ENCODE data around the gene INPP4A.

The INPP4A gene

DNA sequence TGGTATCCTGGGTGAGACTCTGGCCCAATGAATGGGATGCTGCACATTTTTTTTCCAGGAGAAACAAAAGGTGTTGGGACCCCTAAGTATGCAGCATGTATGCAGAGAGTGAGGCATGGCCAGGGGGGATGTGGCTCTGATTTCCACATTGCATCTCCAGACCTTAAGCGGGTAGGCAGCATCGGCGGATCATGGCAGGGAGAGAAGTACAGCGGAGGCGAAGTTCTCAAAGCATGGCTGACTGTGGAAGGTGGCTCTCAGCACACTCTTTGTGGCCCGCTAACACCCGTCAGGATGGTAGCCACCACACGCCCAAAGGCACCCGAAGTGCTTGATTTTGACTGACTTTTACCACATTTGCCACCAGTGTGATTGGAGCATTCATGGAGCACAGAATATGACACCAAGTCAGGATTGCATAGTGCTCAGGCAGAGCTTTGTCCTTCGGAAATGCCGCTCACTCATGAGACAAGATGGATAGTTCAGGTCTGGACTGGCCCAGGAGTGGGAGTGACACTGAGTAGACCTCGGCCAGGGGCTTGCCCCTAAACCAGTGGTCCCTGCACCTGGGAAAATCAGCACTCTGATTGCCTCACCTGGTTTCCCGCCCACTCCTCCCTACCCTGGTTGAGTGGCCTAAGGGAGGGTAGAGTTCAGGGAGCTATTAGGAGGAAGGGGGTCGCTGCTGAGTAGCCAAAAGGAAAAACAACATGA is 14.2 kb downstream of the INPP4A start:
- in situ Hi-C loops (cut with MboI; ENCODE audit: low sequenced_read_pairs): no loop called here

DNA sequence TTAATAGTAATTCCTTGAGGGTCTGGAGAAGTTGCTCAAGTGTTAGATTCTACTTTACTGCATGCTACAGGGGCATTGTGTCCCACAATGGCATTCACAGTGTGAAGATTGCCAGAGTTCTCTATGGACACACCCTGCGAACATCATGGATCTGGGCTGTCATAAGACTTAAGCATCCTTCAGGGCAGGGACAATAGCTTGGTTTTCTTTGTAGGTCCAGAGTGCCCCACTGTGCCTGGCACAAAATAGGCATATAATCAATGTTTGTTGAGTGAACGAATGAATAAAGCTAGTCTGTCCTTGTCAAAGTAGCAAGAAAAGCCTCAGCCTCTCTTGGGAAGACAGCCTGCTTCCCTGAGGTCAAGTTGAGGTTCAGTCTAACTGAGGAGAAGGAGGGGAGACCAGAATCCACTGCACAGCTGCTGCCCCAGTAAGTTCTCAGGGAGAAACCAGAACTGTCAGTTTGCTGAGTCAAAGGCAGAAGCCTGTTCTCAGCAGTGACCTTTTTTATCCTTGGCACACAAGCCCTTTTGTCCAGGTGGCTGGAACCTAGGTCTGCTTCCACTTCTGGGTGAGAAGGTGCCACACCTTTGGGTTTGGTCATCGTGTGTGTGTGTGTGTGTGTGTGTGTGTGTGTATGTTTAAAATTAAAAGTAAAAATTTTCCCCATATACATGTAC is 15.0 kb downstream of the INPP4A start:
- in situ Hi-C loops (cut with MboI; ENCODE audit: low sequenced_read_pairs): no loop called here

DNA sequence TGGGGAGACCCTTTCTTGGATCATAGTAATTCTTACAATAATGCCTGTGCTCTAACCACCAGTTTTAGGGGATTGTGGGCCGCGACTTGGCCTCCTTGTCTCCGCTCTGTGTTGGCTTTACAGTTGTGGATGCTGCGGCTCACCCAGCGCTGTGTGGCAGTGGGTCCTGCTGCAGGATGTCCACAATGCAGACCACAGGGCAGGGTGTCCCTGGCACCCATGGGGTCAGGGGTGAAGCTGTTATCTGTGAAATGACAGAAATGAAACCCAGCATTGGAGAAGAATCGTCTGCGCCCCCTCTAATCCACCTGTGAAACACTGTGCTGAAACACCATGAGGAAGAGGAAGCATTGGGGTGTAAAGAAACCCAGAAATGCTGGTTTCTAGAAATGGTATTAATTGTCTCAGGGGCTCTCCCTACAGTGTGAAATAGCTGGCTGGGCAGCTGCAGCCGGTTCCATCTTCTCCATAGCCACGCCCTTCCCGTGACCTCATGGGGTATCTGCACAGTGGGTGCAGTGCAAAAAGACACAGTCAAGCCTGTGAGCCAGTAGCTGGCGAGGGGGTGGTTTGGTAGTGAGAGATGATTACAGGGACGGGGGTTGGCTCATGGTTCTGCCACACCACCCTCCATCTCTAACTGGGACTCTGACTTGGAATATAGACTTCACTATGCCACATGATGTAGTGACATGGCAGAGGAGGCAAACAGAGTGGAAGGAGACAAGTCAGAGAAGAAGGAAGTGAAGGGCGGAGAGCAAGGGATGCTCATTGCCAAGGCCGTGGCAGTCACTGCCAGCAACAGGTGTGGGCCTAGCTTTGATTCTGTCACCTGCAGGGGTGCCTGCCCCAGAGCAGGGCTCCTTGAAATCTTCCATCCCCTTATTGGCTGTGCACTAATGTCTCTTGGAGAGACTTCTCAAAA is 16.2 kb downstream of the INPP4A start:
- in situ Hi-C loops (cut with MboI; ENCODE audit: low sequenced_read_pairs): no loop called here

DNA sequence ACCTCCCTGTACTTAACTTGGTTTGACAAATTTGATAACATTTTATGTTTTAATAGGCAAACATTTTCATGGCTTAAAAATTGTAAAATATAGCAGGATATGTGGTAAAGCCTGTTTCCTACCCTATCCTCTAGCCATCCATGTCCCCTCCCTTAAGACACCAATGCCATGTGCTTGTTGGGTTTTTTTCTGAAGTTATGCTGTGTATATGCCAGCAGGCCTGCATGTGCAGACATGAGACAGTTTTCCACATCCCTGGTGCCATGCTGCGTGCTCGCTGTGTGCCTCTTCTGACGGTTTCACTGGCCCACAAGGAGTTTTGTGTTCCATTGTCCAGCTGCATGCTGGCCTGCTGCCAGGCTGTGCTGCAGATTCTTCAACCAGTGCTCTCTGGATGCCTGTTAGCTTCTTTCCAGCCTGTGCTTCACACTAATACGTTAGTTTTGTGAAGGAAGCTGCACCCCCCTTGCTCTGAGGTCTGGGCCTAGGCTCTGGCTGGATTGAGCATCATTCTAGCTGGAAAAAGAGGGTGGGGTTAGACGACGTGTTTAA is 16.9 kb downstream of the INPP4A start:
- in situ Hi-C loops (cut with MboI; ENCODE audit: low sequenced_read_pairs): no loop called here

GRCh38 chr2:98463081-98463481 is 18.4 kb downstream of the INPP4A start:
- in situ Hi-C loops (cut with MboI; ENCODE audit: low sequenced_read_pairs): no loop called here

- in situ Hi-C loops (cut with MboI; ENCODE audit: low sequenced_read_pairs): no loop called here
These were observed 18.9 kb downstream of the INPP4A start for GRCh38 chr2:98463551-98463971.

DNA sequence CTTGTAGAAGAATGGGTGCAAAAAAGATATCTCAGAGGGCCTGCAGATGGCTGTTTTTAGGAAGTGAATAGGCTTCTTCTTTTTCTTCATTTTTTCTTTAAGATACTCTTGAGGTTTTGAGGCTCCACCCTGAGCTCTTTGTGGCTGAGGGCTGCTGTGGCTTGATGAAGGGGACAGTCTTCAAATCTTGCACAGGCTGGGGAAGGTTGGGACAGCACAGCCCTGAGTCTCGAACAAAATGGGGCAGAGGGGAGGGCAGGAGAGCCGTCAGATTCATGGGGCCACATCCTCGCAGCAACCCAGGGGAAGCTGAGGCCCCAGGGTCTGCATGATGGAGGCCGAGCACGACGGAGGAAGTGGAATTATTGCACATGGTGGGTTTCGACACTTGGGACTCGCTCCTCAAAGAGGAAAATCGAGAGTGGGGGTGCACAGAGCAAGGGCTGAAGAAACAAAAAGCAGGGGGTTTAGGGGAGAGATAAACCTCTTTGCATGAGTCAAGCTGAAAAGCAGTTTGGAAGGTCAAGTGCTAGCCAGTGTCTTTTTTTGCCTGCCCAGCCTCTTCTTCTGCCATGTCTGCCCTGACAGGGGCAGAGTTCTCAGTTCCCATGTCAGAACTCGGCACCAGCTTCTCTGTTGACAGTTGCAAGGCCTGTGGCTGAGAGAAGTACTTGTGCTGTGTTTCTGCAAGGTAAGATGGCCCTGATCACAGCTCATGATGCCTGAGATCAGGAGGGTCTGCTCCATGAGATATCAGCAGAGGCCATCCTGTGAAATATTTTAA is 19.5 kb downstream of the INPP4A start:
- in situ Hi-C loops (cut with MboI; ENCODE audit: low sequenced_read_pairs): no loop called here

DNA sequence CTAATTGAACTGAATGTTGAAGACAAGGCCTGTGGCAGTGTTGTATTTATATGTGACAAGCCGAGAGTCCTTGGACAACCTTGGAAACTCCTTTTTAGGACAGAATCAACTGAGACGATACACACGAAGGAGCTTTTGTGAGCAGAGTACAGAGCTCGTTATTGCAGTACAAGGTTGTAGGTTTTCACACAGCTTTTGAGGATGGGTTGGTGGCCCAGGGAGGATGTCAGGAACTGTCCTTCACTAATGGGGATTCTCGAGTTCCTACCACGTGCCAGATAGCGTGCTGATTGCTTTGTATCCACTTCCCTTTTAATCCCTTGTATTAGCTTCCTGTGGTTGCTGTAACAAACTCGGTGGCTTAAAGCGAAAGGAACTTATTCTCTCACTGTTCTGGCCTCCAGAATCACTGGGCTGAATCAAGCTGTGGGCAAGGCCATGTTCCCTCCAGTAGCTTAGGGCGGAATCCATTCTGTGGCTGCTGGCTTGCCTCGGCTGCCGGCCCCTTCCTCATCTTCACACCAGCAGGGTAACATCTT is 20.2 kb downstream of the INPP4A start:
- in situ Hi-C loops (cut with MboI; ENCODE audit: low sequenced_read_pairs): no loop called here

DNA sequence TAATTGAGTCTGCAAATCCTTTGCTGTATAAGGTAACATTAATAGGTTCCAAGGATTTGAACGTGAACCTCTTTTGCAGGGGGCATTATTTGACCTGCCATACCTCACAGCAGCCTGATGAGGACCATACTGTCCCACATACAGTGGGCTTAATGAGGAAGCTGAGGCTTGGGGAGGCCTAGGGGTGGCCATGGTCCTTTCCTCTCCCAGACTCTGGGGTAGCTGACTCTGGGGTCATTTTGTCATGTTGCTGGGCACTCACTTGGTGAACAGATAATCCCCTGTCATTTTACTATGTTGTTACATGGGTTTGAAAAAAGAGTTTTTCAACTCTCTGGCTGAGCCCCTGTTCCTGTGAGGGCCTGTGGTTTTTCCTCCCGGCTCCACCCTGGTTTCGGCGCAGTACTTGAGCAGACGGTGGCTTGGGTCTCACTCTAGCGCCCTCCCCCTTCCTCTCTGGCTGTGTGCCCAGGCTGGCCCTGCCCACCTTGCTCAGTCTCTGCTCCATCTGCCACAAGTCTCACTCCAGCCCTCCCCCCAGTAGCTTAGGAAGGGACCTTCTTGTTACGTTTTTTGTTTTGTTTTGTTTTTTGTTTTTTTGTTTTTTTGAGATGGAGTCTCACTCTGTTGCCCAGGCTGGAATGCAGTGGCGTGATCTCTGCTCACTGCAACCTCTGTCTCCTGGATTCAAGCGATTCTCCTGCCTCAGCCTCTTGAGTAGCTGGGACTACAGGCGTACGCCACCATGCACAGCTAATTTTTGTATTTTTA is 21.0 kb downstream of the INPP4A start:
- in situ Hi-C loops (cut with MboI; ENCODE audit: low sequenced_read_pairs): no loop called here

DNA sequence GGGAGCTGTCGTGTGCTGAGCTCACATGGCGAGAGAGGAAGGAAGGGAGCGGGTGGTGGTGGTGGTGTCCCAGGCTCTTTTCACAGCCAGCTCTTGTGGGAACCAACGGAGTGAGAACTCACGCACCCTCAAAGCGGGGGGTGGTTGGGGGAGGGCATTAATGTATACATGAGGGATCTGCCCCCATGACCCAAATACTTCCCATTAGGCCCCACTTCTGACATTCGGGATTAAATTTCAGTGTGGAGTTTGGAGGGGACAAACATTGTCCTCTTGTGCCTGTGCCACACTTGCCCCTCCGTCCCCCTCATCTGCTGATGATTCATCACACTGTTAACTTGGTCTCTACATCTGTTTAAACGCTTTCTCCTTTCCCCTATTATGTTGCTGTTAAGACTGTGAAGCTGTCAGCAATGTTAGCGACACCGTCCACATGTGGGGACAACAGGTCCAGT is 22.5 kb downstream of the INPP4A start:
- in situ Hi-C loops (cut with MboI; ENCODE audit: low sequenced_read_pairs): no loop called here

DNA sequence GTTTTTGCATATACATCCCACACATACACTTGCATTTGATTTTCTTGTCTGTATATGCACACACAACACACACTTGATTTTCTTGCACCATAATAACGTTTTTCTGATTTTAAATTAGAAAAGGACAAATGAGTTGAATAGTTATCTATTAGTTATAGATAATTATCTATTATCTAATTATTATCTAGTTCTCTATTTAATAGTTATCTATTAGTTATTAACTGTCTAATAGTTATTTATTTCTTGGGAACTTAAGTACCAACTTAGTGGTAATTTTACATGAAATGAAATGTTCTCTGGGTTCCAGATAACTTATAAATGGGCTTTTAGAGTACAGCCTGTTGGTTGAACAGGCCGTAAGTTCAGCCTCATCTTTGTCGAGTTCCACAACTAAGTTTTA is 23.0 kb downstream of the INPP4A start:
- in situ Hi-C loops (cut with MboI; ENCODE audit: low sequenced_read_pairs): no loop called here

- in situ Hi-C loops (cut with MboI; ENCODE audit: low sequenced_read_pairs): no loop called here
These were observed 24.1 kb downstream of the INPP4A start for GRCh38 chr2:98468621-98469236.

GRCh38 chr2:98469862-98470544 is 25.3 kb downstream of the INPP4A start:
- in situ Hi-C loops (cut with MboI; ENCODE audit: low sequenced_read_pairs): no loop called here

- in situ Hi-C loops (cut with MboI; ENCODE audit: low sequenced_read_pairs): no loop called here
These were observed 26.2 kb downstream of the INPP4A start for GRCh38 chr2:98470851-98471255.

DNA sequence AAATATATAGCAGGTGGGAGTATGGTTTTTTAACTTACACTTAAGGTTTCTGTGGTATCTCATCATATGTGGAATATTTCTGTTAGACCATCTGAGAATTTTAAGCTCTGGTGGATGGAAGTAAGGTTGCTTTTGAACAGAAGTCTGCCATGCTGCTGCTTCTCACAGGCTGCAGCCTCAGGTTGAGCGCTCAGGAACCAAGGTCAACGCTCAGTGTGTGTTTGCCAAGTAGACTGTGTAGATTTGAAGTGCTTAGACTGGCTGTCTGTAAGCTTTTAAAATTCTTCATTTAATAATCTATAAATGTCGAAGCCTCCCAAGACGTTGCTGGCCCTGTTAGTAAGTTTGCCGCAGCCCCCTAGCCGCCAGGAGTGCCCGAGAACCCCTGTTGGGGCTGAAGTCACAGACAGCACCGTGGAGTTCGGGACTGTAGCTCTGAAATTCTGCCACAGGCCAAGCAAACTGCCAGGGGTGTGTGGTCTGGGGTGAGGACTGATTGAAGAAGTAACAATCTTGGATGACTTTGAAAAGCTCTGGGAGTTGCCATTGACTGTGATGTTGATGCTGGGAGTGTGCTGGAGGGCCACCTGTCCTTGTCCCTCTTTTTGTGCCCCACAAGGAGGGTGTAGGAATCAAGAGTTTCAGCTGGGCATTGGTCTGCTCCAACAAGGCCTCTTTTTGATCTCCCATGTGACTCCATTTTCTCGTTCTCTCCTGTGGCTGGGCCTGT is 26.9 kb downstream of the INPP4A start:
- in situ Hi-C loops (cut with MboI; ENCODE audit: low sequenced_read_pairs): no loop called here

DNA sequence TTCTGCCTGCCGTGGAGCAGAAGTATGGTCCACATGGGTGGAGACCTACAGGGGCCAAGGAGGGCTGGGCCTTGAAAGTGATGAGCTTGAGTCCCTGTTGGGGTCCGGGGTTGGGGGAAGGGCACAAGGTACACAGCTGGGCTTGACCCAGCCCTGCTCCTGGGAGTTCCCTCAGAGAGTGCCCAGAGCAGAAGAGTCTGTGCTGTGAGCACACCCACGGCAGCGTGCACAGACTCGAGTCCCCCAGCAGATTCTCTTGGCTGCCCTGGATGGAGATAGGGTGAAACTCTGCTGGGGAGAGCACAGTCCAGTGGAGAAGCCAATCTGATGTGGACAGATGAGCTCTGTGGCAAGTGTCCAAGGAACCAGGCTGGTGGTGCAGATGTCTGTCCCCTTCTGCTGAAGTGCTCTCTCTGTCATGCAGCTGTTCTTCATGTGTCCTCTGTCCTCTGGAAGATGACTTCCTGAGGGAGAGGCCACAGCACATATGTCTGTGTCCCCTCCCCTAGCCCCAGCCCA is 27.5 kb downstream of the INPP4A start:
- in situ Hi-C loops (cut with MboI; ENCODE audit: low sequenced_read_pairs): no loop called here

GRCh38 chr2:98472961-98473746 is 28.5 kb downstream of the INPP4A start:
- in situ Hi-C loops (cut with MboI; ENCODE audit: low sequenced_read_pairs): no loop called here

All from HL-60/S4 (cell line).